GM06990 (cell line): ENCODE measurements around the gene C2CD3.
"Not testable (repeated sequence)": the region's sequence is repeated elsewhere in the genome, so short reads cannot be mapped to it uniquely, and the experiment has no call there.

Experiments
- DNase-seq: peaks from one replicate; pipeline ENCODE4 v3.0.0-alpha.2; 2011; ENCODE audit not compliant: insufficient read length; ENCODE audit errors: extremely low read depth
- H3K27me3 ChIP-seq: replicated peaks from 2 replicates; pipeline ENCODE4 v1.6.0; 2011; ENCODE audit warnings: low read length; ENCODE audit not compliant: control insufficient read depth, insufficient read depth
- H3K36me3 ChIP-seq: 2 replicates; pipeline ENCODE4 v1.5.1; 2011; ENCODE audit warnings: low read length; ENCODE audit not compliant: control insufficient read depth, insufficient read depth
- H3K4me3 ChIP-seq: replicated peaks from 2 replicates; pipeline ENCODE4 v1.5.1; 2011; ENCODE audit warnings: low read depth, mild to moderate bottlenecking, control low read depth, low read length
- CTCF ChIP-seq: IDR thresholded peaks from 2 replicates; pipeline ENCODE4 v1.5.1; 2011; ENCODE audit warnings: low read length, control low read depth, mild to moderate bottlenecking, inconsistent platforms; ENCODE audit not compliant: insufficient read depth, poor library complexity, severe bottlenecking

Gene C2CD3

GRCh38 chr11:74138021-74138420, 32.8 kb downstream of the C2CD3 start:
- DNase-seq, result no peak
- no peak overlapping the region for H3K4me3 ChIP-seq
- no peak for TF ChIP-seq CTCF
- no peaks in the 10 kb centered on the region for H3K27me3 ChIP-seq
- peaks cover 1% of the 10 kb centered on the region for H3K36me3 ChIP-seq

- DNase-seq, result no peak
- no peak for TF ChIP-seq CTCF
- Histone ChIP-seq H3K36me3 (peaks cover 1% of the 10 kb centered on the region), H3K4me3 (no peak overlapping the region), H3K27me3 (no peaks in the 10 kb centered on the region)
These were observed 35.5 kb downstream of the C2CD3 start for GRCh38 chr11:74135127-74135840.

GRCh38 chr11:74134661-74135060, 36.1 kb downstream of the C2CD3 start:
- no peaks in the 10 kb centered on the region for H3K27me3 ChIP-seq
- peaks cover 1% of the 10 kb centered on the region for H3K36me3 ChIP-seq
- no peak overlapping the region for H3K4me3 ChIP-seq
- no peak for TF ChIP-seq CTCF
- DNase-seq, result no peak

GRCh38 chr11:74133436-74133835, 37.4 kb downstream of the C2CD3 start:
- H3K27me3 ChIP-seq, result no peaks in the 10 kb centered on the region
- no peak overlapping the region for H3K4me3 ChIP-seq
- no peaks in the 10 kb centered on the region for H3K36me3 ChIP-seq
- TF ChIP-seq CTCF, result no peak
- no peak for DNase-seq

DNA sequence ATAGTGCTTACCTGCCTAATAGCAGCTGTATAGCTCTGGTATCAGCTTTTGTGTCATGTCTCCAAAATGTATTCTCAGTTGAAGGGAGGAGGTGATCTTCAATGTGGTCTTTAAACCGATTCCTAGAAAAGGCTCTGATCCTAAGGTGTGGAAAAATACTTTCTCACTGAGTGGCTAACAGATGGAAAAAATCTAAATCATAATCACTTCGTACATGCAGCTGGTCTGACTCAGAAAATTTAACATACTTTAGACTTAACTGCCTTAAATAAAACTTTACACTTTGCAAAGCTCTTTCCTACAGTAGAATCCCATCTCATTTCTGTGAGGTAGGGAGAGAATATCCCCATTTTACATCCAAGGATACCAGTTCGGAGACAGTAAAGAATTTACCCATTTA, 38.0 kb downstream of the C2CD3 start:
- H3K36me3 ChIP-seq, result no peaks in the 10 kb centered on the region
- H3K4me3 ChIP-seq, result no peak overlapping the region
- no peaks in the 10 kb centered on the region for H3K27me3 ChIP-seq
- no peak for TF ChIP-seq CTCF
- no peak for DNase-seq

DNA sequence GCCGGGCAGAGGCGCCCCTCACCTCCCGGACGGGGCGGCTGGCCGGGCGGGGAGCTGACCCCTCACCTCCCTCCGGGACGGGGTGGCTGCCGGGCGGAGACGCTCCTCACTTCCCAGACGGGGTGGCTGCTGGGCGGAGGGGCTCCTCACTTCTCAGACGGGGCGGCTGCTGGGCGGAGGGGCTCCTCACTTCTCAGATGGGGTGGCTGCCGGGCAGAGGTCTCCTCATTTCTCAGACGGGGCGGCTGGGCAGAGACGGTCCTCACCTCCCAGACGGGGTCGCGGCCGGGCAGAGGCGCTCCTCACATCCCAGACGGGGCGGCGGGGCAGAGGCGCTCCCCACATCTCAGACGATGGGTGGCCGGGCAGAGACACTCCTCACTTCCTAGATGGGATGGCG, 41.7 kb downstream of the C2CD3 start:
- H3K27me3 ChIP-seq, H3K4me3 ChIP-seq, H3K36me3 ChIP-seq, DNase-seq: not testable (repeated sequence)
